GM12874 (cell line): ENCODE results near the gene SLC12A8.
A peak's percentile ranks its signal among the peaks of the same experiment; 100 is the strongest.

Source experiments
- TF ChIP-seq, protein P1 (sequence below): IDR thresholded peaks from 2 replicates; pipeline ENCODE4 v1.5.1; 2011; ENCODE audit warnings: low read depth, mild to moderate bottlenecking, control low read depth, low read length, moderate library complexity; ENCODE audit not compliant: insufficient read depth

Gene SLC12A8

GRCh38 chr3:125150525-125151441 is 61.8 kb downstream of the SLC12A8 start:
- TF ChIP-seq, protein P1, sequence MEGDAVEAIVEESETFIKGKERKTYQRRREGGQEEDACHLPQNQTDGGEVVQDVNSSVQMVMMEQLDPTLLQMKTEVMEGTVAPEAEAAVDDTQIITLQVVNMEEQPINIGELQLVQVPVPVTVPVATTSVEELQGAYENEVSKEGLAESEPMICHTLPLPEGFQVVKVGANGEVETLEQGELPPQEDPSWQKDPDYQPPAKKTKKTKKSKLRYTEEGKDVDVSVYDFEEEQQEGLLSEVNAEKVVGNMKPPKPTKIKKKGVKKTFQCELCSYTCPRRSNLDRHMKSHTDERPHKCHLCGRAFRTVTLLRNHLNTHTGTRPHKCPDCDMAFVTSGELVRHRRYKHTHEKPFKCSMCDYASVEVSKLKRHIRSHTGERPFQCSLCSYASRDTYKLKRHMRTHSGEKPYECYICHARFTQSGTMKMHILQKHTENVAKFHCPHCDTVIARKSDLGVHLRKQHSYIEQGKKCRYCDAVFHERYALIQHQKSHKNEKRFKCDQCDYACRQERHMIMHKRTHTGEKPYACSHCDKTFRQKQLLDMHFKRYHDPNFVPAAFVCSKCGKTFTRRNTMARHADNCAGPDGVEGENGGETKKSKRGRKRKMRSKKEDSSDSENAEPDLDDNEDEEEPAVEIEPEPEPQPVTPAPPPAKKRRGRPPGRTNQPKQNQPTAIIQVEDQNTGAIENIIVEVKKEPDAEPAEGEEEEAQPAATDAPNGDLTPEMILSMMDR: peak; percentile 75

- TF ChIP-seq, protein P1: no peak
Observed at GRCh38 chr3:125149462-125149861, 63.1 kb downstream of the SLC12A8 start.

DNA sequence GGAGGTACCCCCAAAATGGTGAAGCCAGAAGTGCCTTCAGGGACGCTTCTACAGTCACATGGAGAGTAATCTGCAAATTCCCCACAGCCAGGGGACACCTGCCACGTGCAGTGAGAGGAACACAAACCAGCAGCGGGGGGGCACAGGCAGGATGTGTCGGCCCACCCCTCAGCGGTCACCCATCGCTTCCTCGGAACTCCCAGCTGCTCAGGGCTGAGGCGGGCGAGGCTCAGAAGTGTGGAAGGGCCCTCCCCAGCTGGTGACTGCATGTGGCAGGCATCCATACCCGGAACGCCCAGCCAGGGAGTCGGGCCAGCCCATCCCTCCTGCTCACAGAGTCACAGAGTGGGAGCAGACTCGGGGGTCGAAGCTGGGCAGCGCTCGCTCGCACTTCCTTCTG is 63.7 kb downstream of the SLC12A8 start:
- TF ChIP-seq, protein P1: no peak

- TF ChIP-seq, protein P1: no peak
Observed at GRCh38 chr3:125148016-125148812, 64.3 kb downstream of the SLC12A8 start.

DNA sequence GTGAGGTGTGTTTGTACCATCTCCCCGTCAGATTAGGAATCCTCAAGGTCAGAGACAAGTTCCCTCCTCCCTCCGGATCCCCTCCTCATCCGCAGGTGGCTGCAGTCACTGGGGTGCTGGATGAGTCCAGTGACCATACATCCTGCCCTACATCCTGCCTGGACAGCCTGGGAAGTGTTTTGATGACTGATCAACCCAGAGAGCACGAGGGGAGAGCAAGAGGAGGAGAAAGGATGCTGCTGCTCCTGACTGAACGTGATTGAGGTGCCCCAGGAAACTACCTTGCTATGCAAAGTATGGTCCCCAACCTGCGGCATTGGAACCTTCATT is 65.1 kb downstream of the SLC12A8 start:
- TF ChIP-seq, protein P1: no peak

DNA sequence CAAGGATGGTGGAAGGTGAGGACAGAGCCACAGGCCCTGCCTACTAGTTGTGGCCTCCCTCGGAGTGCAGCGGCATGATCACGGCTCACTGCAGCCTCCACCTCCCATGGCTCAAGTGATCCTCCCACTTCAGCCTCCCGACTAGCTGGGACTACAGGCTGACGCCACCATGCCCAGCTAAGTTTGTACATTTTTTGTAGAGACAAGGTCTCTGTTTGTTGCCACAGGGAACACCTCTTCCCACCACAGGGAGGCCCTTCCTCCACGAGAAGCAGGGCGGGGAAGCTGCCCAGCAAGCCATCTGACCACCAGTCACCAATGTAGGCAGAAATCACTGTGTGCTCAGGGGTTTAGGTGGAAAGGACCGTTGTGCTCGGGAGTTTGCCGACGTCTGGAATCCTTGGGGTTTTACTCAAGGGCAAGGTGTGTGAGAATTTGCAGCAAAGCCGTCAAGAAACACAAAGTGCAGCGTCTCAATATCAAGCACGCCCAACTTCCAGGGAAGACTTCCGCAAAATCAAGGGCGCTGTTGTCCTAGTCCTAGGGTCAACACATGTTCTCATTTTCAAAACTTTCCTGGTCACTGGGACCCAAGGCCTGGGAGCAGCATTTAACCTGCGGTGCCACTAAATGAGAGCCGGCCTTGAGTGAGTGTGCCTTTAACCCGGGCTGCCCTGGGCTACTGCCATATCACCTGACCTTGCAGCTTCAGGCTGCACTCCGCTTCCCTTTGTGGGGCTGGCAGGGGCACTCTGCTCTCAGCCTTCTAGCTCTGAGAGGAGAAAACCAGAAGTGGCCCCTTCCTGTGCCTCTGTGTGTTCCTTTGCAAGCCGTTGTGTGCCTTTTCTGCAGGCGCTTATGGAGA is 65.7 kb downstream of the SLC12A8 start:
- TF ChIP-seq, protein P1: no peak
